Measurements from ENCODE around the gene FBXO47. TPM values are rescaled to one million over a fixed set of nuclear protein-coding genes. Genes with fewer than 3 reads are reported as not detected.

FBXO47 gene
- total and polyA plus RNA-seq, 9 of the 15 experiments (the other 6 are each of a cell fraction or from before 2014, with no cell fraction given): not detected

DNA sequence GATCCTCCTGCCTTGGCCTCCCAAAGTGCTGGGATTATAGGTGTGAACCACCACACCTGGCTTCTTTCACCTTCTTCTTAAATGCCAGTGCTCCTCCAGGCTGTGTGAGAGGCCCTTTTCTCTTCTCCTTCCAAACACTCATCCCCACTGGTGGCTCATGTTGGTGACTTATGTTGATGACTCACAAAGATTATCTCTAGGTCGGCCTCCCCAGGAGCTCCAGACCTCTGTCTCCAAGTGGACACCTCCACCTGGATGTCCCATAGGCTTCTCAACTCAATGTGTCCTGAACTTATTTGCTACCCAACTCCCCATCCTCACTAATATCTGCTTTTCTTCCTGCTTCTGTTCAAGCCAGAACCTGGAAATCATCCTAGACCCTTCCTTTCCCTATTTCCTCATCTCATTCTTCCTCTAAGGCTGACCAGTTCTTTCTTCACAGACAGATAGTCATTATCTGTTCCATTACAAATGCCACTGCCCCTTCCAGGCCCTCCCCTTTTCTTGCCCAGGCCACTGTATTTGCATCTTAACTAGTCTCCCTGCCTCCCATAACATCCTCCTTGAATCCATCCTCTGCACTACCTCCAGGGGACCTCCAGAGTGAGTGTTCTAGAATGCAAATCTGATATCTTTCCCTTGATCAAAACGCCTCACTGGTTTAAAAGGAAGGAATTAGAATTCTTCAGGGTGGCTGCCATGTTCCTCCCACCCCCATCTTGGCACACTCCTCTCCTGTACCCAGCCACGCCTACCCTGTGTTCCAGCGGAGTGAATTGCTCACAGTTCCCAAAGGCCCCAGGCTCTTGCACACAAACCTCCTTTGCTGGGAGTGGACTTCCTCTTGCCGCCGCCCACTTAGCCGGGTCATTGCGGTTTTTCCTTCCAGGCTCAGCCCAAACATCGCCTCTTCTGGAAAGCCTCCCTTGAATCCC lies 34.8 kb upstream of the FBXO47 start (continued):
- TF ChIP-seq JUND (IDR thresholded peaks at IDR 0.05; ENCODE audit: borderline replicate concordance, low read depth, low read length) (peak; percentile 86), JUND (tag; IDR thresholded peaks at IDR 0.05; ENCODE audit: borderline replicate concordance, low read depth, low read length) (peak; percentile 85; the same call in 2 of the 3 replicates), COPS2 (conservative IDR thresholded peaks at IDR 0.05) (no peak), ELF2 (CRISPR knock-in tag; IDR thresholded peaks at IDR 0.05) (peak; percentile 55; the same call in 1 of the 2 replicates), SAP30 (IDR thresholded peaks at IDR 0.05; ENCODE audit: borderline replicate concordance, insufficient read depth, low read depth, low read length, poor library complexity, severe bottlenecking) (no peak), BDP1 (IDR thresholded peaks at IDR 0.05; ENCODE audit: insufficient read depth, insufficient read length) (no peak), TARDBP (IDR thresholded peaks at IDR 0.05) (0 out of 2 replicates have a peak, but pooled peaks have one; percentile 18), PTBP1 (IDR thresholded peaks at IDR 0.05; ENCODE audit: low read depth, low read length) (no peak), KDM1A (IDR thresholded peaks at IDR 0.05) (peak in 1 of 2 experiments; percentile 25; a peak in 1 of 4 replicates), ZNF224 (CRISPR knock-in tag; IDR thresholded peaks at IDR 0.05) (no peak), POLR2A (conservative IDR thresholded peaks at IDR 0.05) (no peak), BMI1 (IDR thresholded peaks at IDR 0.05; ENCODE audit: low read length) (no peak), TCFL5 (CRISPR knock-in tag; conservative IDR thresholded peaks at IDR 0.05) (no peak)
- TF ChIP-seq, protein P1, sequence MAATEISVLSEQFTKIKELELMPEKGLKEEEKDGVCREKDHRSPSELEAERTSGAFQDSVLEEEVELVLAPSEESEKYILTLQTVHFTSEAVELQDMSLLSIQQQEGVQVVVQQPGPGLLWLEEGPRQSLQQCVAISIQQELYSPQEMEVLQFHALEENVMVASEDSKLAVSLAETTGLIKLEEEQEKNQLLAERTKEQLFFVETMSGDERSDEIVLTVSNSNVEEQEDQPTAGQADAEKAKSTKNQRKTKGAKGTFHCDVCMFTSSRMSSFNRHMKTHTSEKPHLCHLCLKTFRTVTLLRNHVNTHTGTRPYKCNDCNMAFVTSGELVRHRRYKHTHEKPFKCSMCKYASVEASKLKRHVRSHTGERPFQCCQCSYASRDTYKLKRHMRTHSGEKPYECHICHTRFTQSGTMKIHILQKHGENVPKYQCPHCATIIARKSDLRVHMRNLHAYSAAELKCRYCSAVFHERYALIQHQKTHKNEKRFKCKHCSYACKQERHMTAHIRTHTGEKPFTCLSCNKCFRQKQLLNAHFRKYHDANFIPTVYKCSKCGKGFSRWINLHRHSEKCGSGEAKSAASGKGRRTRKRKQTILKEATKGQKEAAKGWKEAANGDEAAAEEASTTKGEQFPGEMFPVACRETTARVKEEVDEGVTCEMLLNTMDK (IDR thresholded peaks at IDR 0.05; ENCODE audit: borderline replicate concordance, insufficient read depth, low read depth, low read length, poor library complexity, severe bottlenecking): no peak
- TF ChIP-seq, protein P2, sequence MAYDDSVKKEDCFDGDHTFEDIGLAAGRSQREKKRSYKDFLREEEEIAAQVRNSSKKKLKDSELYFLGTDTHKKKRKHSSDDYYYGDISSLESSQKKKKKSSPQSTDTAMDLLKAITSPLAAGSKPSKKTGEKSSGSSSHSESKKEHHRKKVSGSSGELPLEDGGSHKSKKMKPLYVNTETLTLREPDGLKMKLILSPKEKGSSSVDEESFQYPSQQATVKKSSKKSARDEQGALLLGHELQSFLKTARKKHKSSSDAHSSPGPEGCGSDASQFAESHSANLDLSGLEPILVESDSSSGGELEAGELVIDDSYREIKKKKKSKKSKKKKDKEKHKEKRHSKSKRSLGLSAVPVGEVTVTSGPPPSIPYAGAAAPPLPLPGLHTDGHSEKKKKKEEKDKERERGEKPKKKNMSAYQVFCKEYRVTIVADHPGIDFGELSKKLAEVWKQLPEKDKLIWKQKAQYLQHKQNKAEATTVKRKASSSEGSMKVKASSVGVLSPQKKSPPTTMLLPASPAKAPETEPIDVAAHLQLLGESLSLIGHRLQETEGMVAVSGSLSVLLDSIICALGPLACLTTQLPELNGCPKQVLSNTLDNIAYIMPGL (CRISPR knock-in tag; IDR thresholded peaks at IDR 0.05): no peak
- TF ChIP-seq, protein P3, sequence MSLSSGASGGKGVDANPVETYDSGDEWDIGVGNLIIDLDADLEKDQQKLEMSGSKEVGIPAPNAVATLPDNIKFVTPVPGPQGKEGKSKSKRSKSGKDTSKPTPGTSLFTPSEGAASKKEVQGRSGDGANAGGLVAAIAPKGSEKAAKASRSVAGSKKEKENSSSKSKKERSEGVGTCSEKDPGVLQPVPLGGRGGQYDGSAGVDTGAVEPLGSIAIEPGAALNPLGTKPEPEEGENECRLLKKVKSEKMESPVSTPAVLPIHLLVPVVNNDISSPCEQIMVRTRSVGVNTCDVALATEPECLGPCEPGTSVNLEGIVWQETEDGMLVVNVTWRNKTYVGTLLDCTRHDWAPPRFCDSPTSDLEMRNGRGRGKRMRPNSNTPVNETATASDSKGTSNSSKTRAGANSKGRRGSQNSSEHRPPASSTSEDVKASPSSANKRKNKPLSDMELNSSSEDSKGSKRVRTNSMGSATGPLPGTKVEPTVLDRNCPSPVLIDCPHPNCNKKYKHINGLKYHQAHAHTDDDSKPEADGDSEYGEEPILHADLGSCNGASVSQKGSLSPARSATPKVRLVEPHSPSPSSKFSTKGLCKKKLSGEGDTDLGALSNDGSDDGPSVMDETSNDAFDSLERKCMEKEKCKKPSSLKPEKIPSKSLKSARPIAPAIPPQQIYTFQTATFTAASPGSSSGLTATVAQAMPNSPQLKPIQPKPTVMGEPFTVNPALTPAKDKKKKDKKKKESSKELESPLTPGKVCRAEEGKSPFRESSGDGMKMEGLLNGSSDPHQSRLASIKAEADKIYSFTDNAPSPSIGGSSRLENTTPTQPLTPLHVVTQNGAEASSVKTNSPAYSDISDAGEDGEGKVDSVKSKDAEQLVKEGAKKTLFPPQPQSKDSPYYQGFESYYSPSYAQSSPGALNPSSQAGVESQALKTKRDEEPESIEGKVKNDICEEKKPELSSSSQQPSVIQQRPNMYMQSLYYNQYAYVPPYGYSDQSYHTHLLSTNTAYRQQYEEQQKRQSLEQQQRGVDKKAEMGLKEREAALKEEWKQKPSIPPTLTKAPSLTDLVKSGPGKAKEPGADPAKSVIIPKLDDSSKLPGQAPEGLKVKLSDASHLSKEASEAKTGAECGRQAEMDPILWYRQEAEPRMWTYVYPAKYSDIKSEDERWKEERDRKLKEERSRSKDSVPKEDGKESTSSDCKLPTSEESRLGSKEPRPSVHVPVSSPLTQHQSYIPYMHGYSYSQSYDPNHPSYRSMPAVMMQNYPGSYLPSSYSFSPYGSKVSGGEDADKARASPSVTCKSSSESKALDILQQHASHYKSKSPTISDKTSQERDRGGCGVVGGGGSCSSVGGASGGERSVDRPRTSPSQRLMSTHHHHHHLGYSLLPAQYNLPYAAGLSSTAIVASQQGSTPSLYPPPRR (CRISPR knock-in tag; IDR thresholded peaks at IDR 0.05; ENCODE audit: borderline replicate concordance): no peak

Measured in K562 (cell line).